H9 (cell line): ENCODE data around the gene USP6NL. TPM values are rescaled to one million over a fixed set of nuclear protein-coding genes. Genes with fewer than 3 reads are reported as not detected.

Experiments
- DNase-seq: peaks from one replicate; pipeline ENCODE4 v3.0.0-alpha.2; 2017
- H2AFZ ChIP-seq: one replicate; pipeline ENCODE4 v1.6.1; 2013; ENCODE audit warnings: mild to moderate bottlenecking, low read length, control low read depth, moderate library complexity
- H2AK5ac ChIP-seq: 2 replicates; pipeline ENCODE4 v1.6.1; 2013; ENCODE audit warnings: low read length, control low read depth, mixed read lengths; ENCODE audit not compliant: insufficient read length
- H2BK120ac ChIP-seq: one replicate; pipeline ENCODE4 v1.6.1; 2013; ENCODE audit warnings: low read depth, mild to moderate bottlenecking, low read length, control low read depth, inconsistent platforms; ENCODE audit not compliant: poor library complexity, severe bottlenecking
- H2BK12ac ChIP-seq: 2 replicates; pipeline ENCODE4 v1.6.1; 2013; ENCODE audit warnings: low read length, control low read depth, mixed read lengths, low read depth; ENCODE audit not compliant: insufficient read length
- H2BK15ac ChIP-seq: 2 replicates; pipeline ENCODE4 v1.6.1; 2013; ENCODE audit warnings: low read depth, low read length, control low read depth
- H2BK20ac ChIP-seq: one replicate; pipeline ENCODE4 v1.6.1; 2013; ENCODE audit warnings: low read depth, mild to moderate bottlenecking, low read length, control low read depth, inconsistent platforms; ENCODE audit not compliant: poor library complexity, severe bottlenecking
- H2BK5ac ChIP-seq: 2 replicates; pipeline ENCODE4 v1.6.1; 2013; ENCODE audit warnings: low read length, control low read depth, mixed read lengths; ENCODE audit not compliant: insufficient read length
- H3K14ac ChIP-seq: 2 replicates; pipeline ENCODE4 v1.6.1; 2013; ENCODE audit warnings: low read length, control low read depth; ENCODE audit not compliant: insufficient read depth
- H3K18ac ChIP-seq: 2 replicates; pipeline ENCODE4 v1.6.1; 2013; ENCODE audit warnings: low read depth, mild to moderate bottlenecking, mixed read lengths, low read length, control low read depth; ENCODE audit not compliant: insufficient read length
- H3K23ac ChIP-seq: 2 replicates; pipeline ENCODE4 v1.6.1; 2013; ENCODE audit warnings: low read length, control low read depth, mixed read lengths, low read depth; ENCODE audit not compliant: insufficient read length
- H3K23me2 ChIP-seq: 2 replicates; pipeline ENCODE4 v1.6.1; 2013; ENCODE audit warnings: low read depth, mild to moderate bottlenecking, mixed read lengths, low read length, control low read depth; ENCODE audit not compliant: insufficient read length, poor library complexity, severe bottlenecking
- H3K27ac ChIP-seq: 2 replicates; pipeline ENCODE4 v1.5.1; 2013; ENCODE audit warnings: low read length, control low read depth, mixed read lengths, low read depth; ENCODE audit not compliant: insufficient read length
- H3K27me3 ChIP-seq: 2 replicates; pipeline ENCODE4 v1.6.1; 2013; ENCODE audit warnings: low read length, control low read depth, inconsistent platforms; ENCODE audit not compliant: insufficient read depth
- H3K4ac ChIP-seq: 2 replicates; pipeline ENCODE4 v1.6.1; 2013; ENCODE audit warnings: low read depth, mild to moderate bottlenecking, control low read depth, inconsistent platforms, low read length, moderate library complexity
- H3K4me1 ChIP-seq: 2 replicates; pipeline ENCODE4 v1.6.1; 2013; ENCODE audit warnings: low read length, control low read depth, inconsistent platforms; ENCODE audit not compliant: insufficient read depth
- H3K4me2 ChIP-seq: 2 replicates; pipeline ENCODE4 v1.6.1; 2013; ENCODE audit warnings: low read length, control low read depth, mixed read lengths; ENCODE audit not compliant: insufficient read length, insufficient read depth
- H3K56ac ChIP-seq: 2 replicates; pipeline ENCODE4 v1.6.1; 2013; ENCODE audit warnings: low read depth, mild to moderate bottlenecking, mixed read lengths, low read length, control low read depth; ENCODE audit not compliant: insufficient read length
- H3K79me1 ChIP-seq: 2 replicates; pipeline ENCODE4 v1.6.1; 2013; ENCODE audit warnings: low read depth, mild to moderate bottlenecking, moderate library complexity, low read length, control low read depth, inconsistent platforms; ENCODE audit not compliant: insufficient read depth, poor library complexity, severe bottlenecking
- H3K79me2 ChIP-seq: 2 replicates; pipeline ENCODE4 v1.6.1; 2013; ENCODE audit warnings: low read length, control low read depth, inconsistent platforms; ENCODE audit not compliant: insufficient read depth
- H3K9ac ChIP-seq: 2 replicates; pipeline ENCODE4 v1.6.1; 2013; ENCODE audit warnings: low read length, control low read depth, mixed read lengths; ENCODE audit not compliant: insufficient read length; ENCODE audit errors: extremely low read depth
- H3K9me3 ChIP-seq: one replicate; pipeline ENCODE4 v1.6.1; 2013; ENCODE audit warnings: low read depth, low read length, inconsistent platforms; ENCODE audit not compliant: control insufficient read depth
- H3T11ph ChIP-seq: one replicate; pipeline ENCODE4 v1.6.1; 2013; ENCODE audit warnings: mild to moderate bottlenecking, low read length, control low read depth, inconsistent platforms
- H4K20me1 ChIP-seq: one replicate; pipeline ENCODE4 v1.6.1; 2013; ENCODE audit not compliant: control insufficient read depth, insufficient read length, insufficient read depth
- H4K5ac ChIP-seq: 2 replicates; pipeline ENCODE4 v1.6.1; 2013; ENCODE audit warnings: low read depth, mild to moderate bottlenecking, mixed read lengths, low read length, control low read depth; ENCODE audit not compliant: insufficient read length
- H4K8ac ChIP-seq: replicated peaks from 2 replicates; pipeline ENCODE4 v1.6.1; 2013; ENCODE audit warnings: low read length, control low read depth, mixed read lengths, low read depth; ENCODE audit not compliant: insufficient read length
- H4K91ac ChIP-seq: 2 replicates; pipeline ENCODE4 v1.6.1; 2013; ENCODE audit warnings: low read depth, mild to moderate bottlenecking, moderate library complexity, mixed read lengths, low read length, control low read depth; ENCODE audit not compliant: insufficient read length
- H3K27ac Mint-ChIP-seq, 3 experiments: 2 replicates in 2 of 3; 3 replicates in 1 of 3; pipeline ENCODE4 v1.8.0; 2020 to 2021; ENCODE audit warnings: mixed read lengths in 3 of 3, mild to moderate bottlenecking in 1 of 3, moderate library complexity in 1 of 3
- H3K27me3 Mint-ChIP-seq: 2 replicates; pipeline ENCODE4 v1.8.0; 2021; ENCODE audit warnings: low read depth, mild to moderate bottlenecking, moderate library complexity, mixed read lengths
- H3K36me3 Mint-ChIP-seq, 3 experiments: 2 replicates in 2 of 3; 3 replicates in 1 of 3; pipeline ENCODE4 v1.8.0; 2020 to 2021; ENCODE audit warnings: low read depth in 3 of 3, mixed read lengths in 3 of 3; ENCODE audit not compliant: insufficient read depth in 1 of 3
- H3K4me1 Mint-ChIP-seq, 2 experiments: 2 replicates each; pipeline ENCODE4 v1.8.0; 2020; ENCODE audit warnings: mixed read lengths in 2 of 2
- H3K4me3 Mint-ChIP-seq, 2 experiments: 2 replicates in 1 of 2; 3 replicates in 1 of 2; pipeline ENCODE4 v1.8.0; 2020 to 2021; ENCODE audit warnings: mild to moderate bottlenecking in 2 of 2, mixed read lengths in 2 of 2, moderate library complexity in 1 of 2
- H3K9me3 Mint-ChIP-seq, 2 experiments: 2 replicates in 1 of 2; 3 replicates in 1 of 2; pipeline ENCODE4 v1.8.0; 2020; ENCODE audit warnings: mild to moderate bottlenecking in 2 of 2, mixed read lengths in 2 of 2, moderate library complexity in 1 of 2
- WGBS: extraction: QIAGEN DNeasy Blood & Tissue Kit; methylation state at CpG from one replicate; pipeline ENCODE4 v1.1.7; 2013; ENCODE audit warnings: missing lambda C conversion rate, low lambda C conversion rate, mixed read lengths; ENCODE audit not compliant: insufficient read length; ENCODE audit errors: extremely low coverage; 5-methylcytosine and 5-hydroxymethylcytosine counted together
- total RNA-seq: library from RNA; stranded (reverse); gene quantifications from 2 replicates; pipeline ENCODE4 v1.2.1, GENCODE V29; 2021
- TF ChIP-seq, protein P1 (sequence below): fragments of 200-600 bp; sonication (generic); conservative IDR thresholded peaks from 3 replicates; pipeline ENCODE4 v1.8.0; 2021; ENCODE audit warnings: antibody characterized with exemption, mild to moderate bottlenecking

Gene USP6NL
- total RNA-seq, 1 experiment from 2014 or later: 28.3 TPM

DNA sequence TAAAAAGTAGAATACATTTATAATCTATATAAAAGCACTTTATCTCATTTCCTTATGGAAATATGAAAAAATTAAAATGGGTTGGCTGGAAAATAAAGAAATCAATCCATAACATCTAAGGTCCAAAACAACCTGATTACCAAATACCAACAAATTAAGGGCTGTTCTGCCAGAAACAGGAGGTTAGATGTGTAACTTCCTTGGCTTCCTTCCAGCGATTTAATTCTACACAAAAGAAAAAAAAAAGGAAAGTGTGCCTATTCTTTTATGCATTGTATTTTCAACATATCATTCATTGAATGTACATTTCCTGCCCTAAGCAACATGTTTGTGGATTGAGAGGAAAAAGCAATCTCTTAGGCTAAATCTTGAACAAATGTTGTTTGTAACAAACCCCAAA lies 36.2 kb upstream of the USP6NL start:
- no peaks in the 10 kb centered on the region for H3K4me1 ChIP-seq
- no peak overlapping the region for H2BK15ac ChIP-seq
- H3K27ac Mint-ChIP-seq: no peak overlapping the region; a peak in 1 of 7 replicates
- H3K23ac ChIP-seq: no peak overlapping the region
- no peak overlapping the region for H2BK120ac ChIP-seq
- no peak overlapping the region for H3K56ac ChIP-seq
- H3K79me2 ChIP-seq: no peaks in the 10 kb centered on the region
- no peak overlapping the region for H3K4me3 Mint-ChIP-seq
- DNase-seq: no peak
- H3K27me3 ChIP-seq: no peaks in the 10 kb centered on the region
- no peak overlapping the region for H3K14ac ChIP-seq
- WGBS: no CpG with 5 or more reads among the region's 1 CpG
- no peak overlapping the region for H4K91ac ChIP-seq
- no peak overlapping the region for H3T11ph ChIP-seq
- no peaks in the 10 kb centered on the region for H3K9me3 Mint-ChIP-seq
- no peak overlapping the region for H2BK12ac ChIP-seq
- no peak overlapping the region for H3K4me2 ChIP-seq
- H3K27me3 Mint-ChIP-seq: peaks cover 1% of the 10 kb centered on the region; the same call in 1 of the 2 replicates
- no peak overlapping the region for H2BK5ac ChIP-seq
- H2AFZ ChIP-seq: no peak overlapping the region
- H4K8ac ChIP-seq: no peak overlapping the region
- H2BK20ac ChIP-seq: no peak overlapping the region
- no peaks in the 10 kb centered on the region for H3K79me1 ChIP-seq
- no peak overlapping the region for H3K27ac ChIP-seq
- 0 out of 4 replicates have a peak, but pooled peaks cover 0 to 2% of the 10 kb centered on the region in 2 experiments for H3K4me1 Mint-ChIP-seq
- no peak overlapping the region for H3K18ac ChIP-seq
- TF ChIP-seq, protein P1, sequence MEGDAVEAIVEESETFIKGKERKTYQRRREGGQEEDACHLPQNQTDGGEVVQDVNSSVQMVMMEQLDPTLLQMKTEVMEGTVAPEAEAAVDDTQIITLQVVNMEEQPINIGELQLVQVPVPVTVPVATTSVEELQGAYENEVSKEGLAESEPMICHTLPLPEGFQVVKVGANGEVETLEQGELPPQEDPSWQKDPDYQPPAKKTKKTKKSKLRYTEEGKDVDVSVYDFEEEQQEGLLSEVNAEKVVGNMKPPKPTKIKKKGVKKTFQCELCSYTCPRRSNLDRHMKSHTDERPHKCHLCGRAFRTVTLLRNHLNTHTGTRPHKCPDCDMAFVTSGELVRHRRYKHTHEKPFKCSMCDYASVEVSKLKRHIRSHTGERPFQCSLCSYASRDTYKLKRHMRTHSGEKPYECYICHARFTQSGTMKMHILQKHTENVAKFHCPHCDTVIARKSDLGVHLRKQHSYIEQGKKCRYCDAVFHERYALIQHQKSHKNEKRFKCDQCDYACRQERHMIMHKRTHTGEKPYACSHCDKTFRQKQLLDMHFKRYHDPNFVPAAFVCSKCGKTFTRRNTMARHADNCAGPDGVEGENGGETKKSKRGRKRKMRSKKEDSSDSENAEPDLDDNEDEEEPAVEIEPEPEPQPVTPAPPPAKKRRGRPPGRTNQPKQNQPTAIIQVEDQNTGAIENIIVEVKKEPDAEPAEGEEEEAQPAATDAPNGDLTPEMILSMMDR: no peak
- no peaks in the 10 kb centered on the region for H4K20me1 ChIP-seq
- no peaks in the 10 kb centered on the region for H3K36me3 Mint-ChIP-seq
- no peak overlapping the region for H3K4ac ChIP-seq
- no peaks in the 10 kb centered on the region for H3K23me2 ChIP-seq
- H4K5ac ChIP-seq: no peak overlapping the region
- no peak overlapping the region for H2AK5ac ChIP-seq
- H3K9me3 ChIP-seq: no peaks in the 10 kb centered on the region
- H3K9ac ChIP-seq: no peak overlapping the region
